ENCODE results near the gene NRP1.

DNA sequence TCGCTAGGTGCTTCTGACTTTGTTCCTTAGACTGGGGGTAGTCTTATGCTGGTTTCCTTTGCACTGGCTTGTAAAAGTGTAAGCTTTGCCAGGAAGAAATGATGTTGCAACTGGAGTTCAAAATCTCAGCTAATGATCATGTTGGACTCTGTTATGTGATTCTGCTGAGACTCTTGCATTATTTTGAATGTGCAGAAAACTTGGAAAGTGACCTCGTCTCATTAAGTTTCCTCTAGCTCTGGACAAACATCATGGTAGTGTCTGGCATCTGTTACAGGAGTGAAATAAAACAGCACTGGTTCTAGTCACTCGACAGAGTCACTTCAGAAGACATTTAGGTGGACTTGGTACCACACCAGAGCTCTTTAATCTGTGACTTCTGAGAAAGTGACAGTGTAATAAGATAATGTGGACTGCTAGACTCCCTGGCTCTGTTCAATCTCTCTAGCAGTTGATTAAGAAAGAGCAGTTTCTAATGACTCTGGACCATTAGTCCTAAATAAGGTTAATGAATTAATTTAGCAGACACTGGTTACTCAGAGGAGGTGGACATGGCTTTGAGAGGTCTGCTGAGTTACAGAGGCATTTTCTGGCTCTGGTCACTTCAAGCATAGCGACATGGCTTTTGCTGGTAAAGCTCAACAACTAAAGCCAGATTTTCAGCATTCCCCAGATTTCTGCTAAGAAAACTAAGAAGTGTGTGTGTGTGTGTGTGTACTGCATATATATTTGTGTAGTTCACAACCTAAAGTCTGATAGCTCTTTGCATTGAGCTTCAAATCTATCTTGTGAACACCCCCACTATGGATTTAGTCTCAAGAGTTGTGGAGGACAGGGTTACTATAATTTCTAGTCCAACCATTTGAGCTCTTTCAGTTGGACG lies 2.0 kb downstream of the NRP1 start:
- no peak for TF ChIP-seq EZH2 (IDR thresholded peaks at IDR 0.05; ENCODE audit: borderline replicate concordance, low read depth, low read length, poor library complexity, severe bottlenecking)
- TF ChIP-seq, protein P1, sequence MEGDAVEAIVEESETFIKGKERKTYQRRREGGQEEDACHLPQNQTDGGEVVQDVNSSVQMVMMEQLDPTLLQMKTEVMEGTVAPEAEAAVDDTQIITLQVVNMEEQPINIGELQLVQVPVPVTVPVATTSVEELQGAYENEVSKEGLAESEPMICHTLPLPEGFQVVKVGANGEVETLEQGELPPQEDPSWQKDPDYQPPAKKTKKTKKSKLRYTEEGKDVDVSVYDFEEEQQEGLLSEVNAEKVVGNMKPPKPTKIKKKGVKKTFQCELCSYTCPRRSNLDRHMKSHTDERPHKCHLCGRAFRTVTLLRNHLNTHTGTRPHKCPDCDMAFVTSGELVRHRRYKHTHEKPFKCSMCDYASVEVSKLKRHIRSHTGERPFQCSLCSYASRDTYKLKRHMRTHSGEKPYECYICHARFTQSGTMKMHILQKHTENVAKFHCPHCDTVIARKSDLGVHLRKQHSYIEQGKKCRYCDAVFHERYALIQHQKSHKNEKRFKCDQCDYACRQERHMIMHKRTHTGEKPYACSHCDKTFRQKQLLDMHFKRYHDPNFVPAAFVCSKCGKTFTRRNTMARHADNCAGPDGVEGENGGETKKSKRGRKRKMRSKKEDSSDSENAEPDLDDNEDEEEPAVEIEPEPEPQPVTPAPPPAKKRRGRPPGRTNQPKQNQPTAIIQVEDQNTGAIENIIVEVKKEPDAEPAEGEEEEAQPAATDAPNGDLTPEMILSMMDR (conservative IDR thresholded peaks at IDR 0.05; ENCODE audit: low read depth, low read length): no peak
